HCEC 1CT (cell line): ENCODE data around the gene COMMD2.

Experiments
- DNase-seq: peaks from one replicate; pipeline ENCODE4 v3.0.0-alpha.2; 2017

Gene COMMD2

GRCh38 chr3:149753717-149754116, 1.4 kb upstream of the COMMD2 start:
- DNase-seq, result no peak

GRCh38 chr3:149752788-149753136, 473 bp upstream of the COMMD2 start:
- no peak for DNase-seq

GRCh38 chr3:149751551-149751950, 738 bp downstream of the COMMD2 start:
- no peak for DNase-seq

- no peak for DNase-seq
These were observed 7.7 kb downstream of the COMMD2 start for GRCh38 chr3:149744606-149745005.

- no peak for DNase-seq
These were observed 8.1 kb downstream of the COMMD2 start for GRCh38 chr3:149744151-149744550.

- no peak for DNase-seq
These were observed 12.9 kb downstream of the COMMD2 start for GRCh38 chr3:149739396-149739795.

GRCh38 chr3:149738876-149739275, 13.4 kb downstream of the COMMD2 start:
- DNase-seq, result no peak

- DNase-seq, result no peak
These were observed 15.4 kb downstream of the COMMD2 start for GRCh38 chr3:149736953-149737205.

- DNase-seq, result peak; percentile 21
These were observed 15.9 kb downstream of the COMMD2 start for GRCh38 chr3:149736175-149736952.

- no peak for DNase-seq
These were observed 20.1 kb downstream of the COMMD2 start for GRCh38 chr3:149732234-149732633.

GRCh38 chr3:149727656-149728055, 24.6 kb downstream of the COMMD2 start:
- no peak for DNase-seq

GRCh38 chr3:149726716-149727407, 25.4 kb downstream of the COMMD2 start:
- DNase-seq, result no peak

- DNase-seq, result no peak
These were observed 28.5 kb downstream of the COMMD2 start for GRCh38 chr3:149723781-149724180.

GRCh38 chr3:149720918-149721317, 31.4 kb downstream of the COMMD2 start:
- no peak for DNase-seq

GRCh38 chr3:149717391-149718056, 34.8 kb downstream of the COMMD2 start:
- peak; percentile 75 for DNase-seq

GRCh38 chr3:149716984-149717383, 35.3 kb downstream of the COMMD2 start:
- no peak for DNase-seq

GRCh38 chr3:149715247-149715646, 37.0 kb downstream of the COMMD2 start:
- DNase-seq, result no peak

GRCh38 chr3:149713730-149714654, 38.3 kb downstream of the COMMD2 start:
- DNase-seq, result no peak

GRCh38 chr3:149706905-149707304, 45.4 kb downstream of the COMMD2 start:
- no peak for DNase-seq

GRCh38 chr3:149705416-149705815, 46.9 kb downstream of the COMMD2 start:
- peak; percentile 33 for DNase-seq

GRCh38 chr3:149703466-149703865, 48.8 kb downstream of the COMMD2 start:
- DNase-seq, result peak; percentile 77

- peak; percentile 99 for DNase-seq
These were observed 49.4 kb downstream of the COMMD2 start for GRCh38 chr3:149702691-149703441.
